SU-DHL-6 (cell line): ENCODE measurements around the gene TRAF6.

Experiments used
- H2AFZ ChIP-seq: fragments of 200-600 bp; sonication (generic); 2 replicates; pipeline ENCODE4 v1.6.1; 2014; ENCODE audit warnings: low read depth, mild to moderate bottlenecking, moderate library complexity, mixed read lengths, antibody characterized with exemption, low read length; ENCODE audit not compliant: severe bottlenecking
- H3F3A ChIP-seq: fragments of 200-600 bp; shearing (Covaris generic); 2 replicates; pipeline ENCODE4 v1.6.0; 2016; ENCODE audit warnings: antibody characterized with exemption, mild to moderate bottlenecking; ENCODE audit not compliant: insufficient read depth
- H3K27ac ChIP-seq: fragments of 200-600 bp; sonication (generic); 2 replicates; pipeline ENCODE4 v1.5.1; 2016; ENCODE audit warnings: low read depth, mild to moderate bottlenecking, low read length, moderate library complexity, mixed read lengths
- H3K27me3 ChIP-seq: fragments of 200-600 bp; sonication (generic), shearing (Covaris generic); 2 replicates; pipeline ENCODE4 v1.6.0; 2014; ENCODE audit warnings: mild to moderate bottlenecking, low read length
- H3K36me3 ChIP-seq: fragments of 200-600 bp; sonication (generic); 2 replicates; pipeline ENCODE4 v1.6.1; 2014; ENCODE audit warnings: mild to moderate bottlenecking, low read length, mixed read lengths
- H3K4me2 ChIP-seq: fragments of 300-600, 200-600 bp; shearing (Covaris generic), sonication (generic); 2 replicates; pipeline ENCODE4 v1.6.0; 2014; ENCODE audit warnings: low read length, low read depth, mild to moderate bottlenecking; ENCODE audit not compliant: poor library complexity, severe bottlenecking
- H3K4me3 ChIP-seq: fragments of 200-600 bp; sonication (generic); 2 replicates; pipeline ENCODE4 v1.5.1; 2014; ENCODE audit warnings: antibody characterized with exemption, low read length, mild to moderate bottlenecking, mixed read lengths; ENCODE audit not compliant: insufficient read depth, poor library complexity, severe bottlenecking
- H3K79me2 ChIP-seq: fragments of 200-600 bp; sonication (generic); 2 replicates; pipeline ENCODE4 v1.6.1; 2014; ENCODE audit warnings: mild to moderate bottlenecking, low read length, moderate library complexity; ENCODE audit not compliant: insufficient read depth
- H3K9ac ChIP-seq: fragments of 200-600 bp; sonication (generic); 2 replicates; pipeline ENCODE4 v1.7.0; 2014; ENCODE audit warnings: mild to moderate bottlenecking, low read length
- H3K9me2 ChIP-seq: fragments of 200-600 bp; sonication (generic); replicated peaks from 2 replicates; pipeline ENCODE4 v1.6.1; 2014; ENCODE audit warnings: low read length; ENCODE audit not compliant: insufficient read depth
- H3K9me3 ChIP-seq: fragments of 200-600 bp; sonication (generic); 2 replicates; pipeline ENCODE4 v1.6.1; 2014; ENCODE audit warnings: low read length, mixed read lengths; ENCODE audit not compliant: insufficient read depth
- H4K20me1 ChIP-seq: fragments of 200-600 bp; sonication (generic); 2 replicates; pipeline ENCODE4 v1.6.1; 2014; ENCODE audit warnings: low read depth, mild to moderate bottlenecking, antibody characterized with exemption, low read length, moderate library complexity, mixed read lengths
- CTCF ChIP-seq: fragments of 200-600 bp; sonication (generic); IDR thresholded peaks from one replicate; pipeline ENCODE4 v1.5.1; 2017; ENCODE audit warnings: antibody characterized with exemption, mild to moderate bottlenecking, low read length, moderate library complexity; ENCODE audit not compliant: insufficient read depth, poor library complexity, severe bottlenecking
- EZH2phosphoT487 ChIP-seq: fragments of 200-600 bp; sonication (generic), shearing (Covaris generic); conservative IDR thresholded peaks from 2 replicates; pipeline ENCODE4 v1.6.1; 2018; ENCODE audit warnings: mild to moderate bottlenecking, antibody characterized with exemption, low read length, moderate library complexity, mixed read lengths

TRAF6 gene

DNA sequence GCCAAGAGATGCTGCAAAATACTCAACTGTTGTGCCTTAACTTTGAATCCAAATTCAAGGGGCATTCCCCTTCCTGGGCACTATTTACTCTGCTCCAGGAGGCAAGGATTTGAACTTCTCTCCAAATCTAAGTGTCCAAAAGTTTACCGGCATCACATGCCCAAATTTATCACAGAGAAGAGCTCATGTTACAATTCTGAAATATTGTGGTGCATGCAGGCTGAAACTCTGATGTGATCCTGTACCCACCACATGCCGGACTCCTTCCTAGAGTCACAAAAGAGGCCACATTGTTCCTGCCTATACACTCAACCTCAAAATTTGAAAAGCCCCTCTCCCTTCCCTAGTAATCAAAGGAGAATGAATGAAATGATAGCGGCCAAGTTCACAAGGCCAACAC lies 1.3 kb downstream of the TRAF6 start:
- Histone ChIP-seq H3K4me3 (peak overlapping the region; percentile 85), H3K79me2 (peaks cover 27% of the 10 kb centered on the region), H4K20me1 (0 out of 2 replicates have a peak, but pooled peaks cover 5% of the 10 kb centered on the region), H3K9me2 (no peaks in the 10 kb centered on the region), H3F3A (peaks cover 7% of the 10 kb centered on the region; the same call in 1 of the 2 replicates), H3K9me3 (no peaks in the 10 kb centered on the region), H2AFZ (no peak overlapping the region), H3K27ac (no peak overlapping the region), H3K36me3 (no peaks in the 10 kb centered on the region), H3K9ac (peak overlapping the region; percentile 70), H3K4me2 (peak overlapping the region; percentile 67), H3K27me3 (no peaks in the 10 kb centered on the region)
- no peak for TF ChIP-seq EZH2phosphoT487
- no peak for TF ChIP-seq CTCF

- H3K36me3 ChIP-seq: no peaks in the 10 kb centered on the region
- no peaks in the 10 kb centered on the region for H3K9me2 ChIP-seq
- peaks cover 7% of the 10 kb centered on the region; the same call in 1 of the 2 replicates for H3F3A ChIP-seq
- H3K79me2 ChIP-seq: peaks cover 32% of the 10 kb centered on the region
- no peak for TF ChIP-seq EZH2phosphoT487
- TF ChIP-seq CTCF: no peak
- H2AFZ ChIP-seq: no peak overlapping the region
- H3K9ac ChIP-seq: no peak overlapping the region
- no peak overlapping the region for H3K27ac ChIP-seq
- 0 out of 2 replicates have a peak, but pooled peaks cover 5% of the 10 kb centered on the region for H4K20me1 ChIP-seq
- H3K9me3 ChIP-seq: no peaks in the 10 kb centered on the region
- peak overlapping the region; percentile 67 for H3K4me2 ChIP-seq
- H3K27me3 ChIP-seq: no peaks in the 10 kb centered on the region
- H3K4me3 ChIP-seq: peak overlapping the region; percentile 85
Measured at GRCh38 chr11:36507824-36508489, 2.1 kb downstream of the TRAF6 start.

DNA sequence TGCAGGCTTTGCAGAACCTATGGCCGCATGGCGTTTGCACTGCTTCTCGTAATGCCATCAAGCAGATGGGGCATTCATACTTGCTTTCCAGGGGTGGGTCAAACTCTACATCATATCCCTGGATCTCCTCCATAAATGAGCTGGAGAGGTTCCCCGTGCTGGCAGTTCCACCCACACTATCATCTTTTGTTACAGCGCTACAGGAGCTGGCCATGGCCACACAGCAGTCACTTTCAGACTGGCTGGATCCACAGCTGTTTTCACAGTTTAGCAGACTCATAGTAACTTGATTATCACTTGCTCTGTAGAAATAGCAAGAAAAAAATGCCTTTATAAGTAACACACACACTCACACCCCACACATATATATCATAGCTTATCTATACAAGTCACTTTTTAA lies 8.8 kb downstream of the TRAF6 start:
- Histone ChIP-seq H3K4me3 (no peak overlapping the region), H3K9me2 (no peaks in the 10 kb centered on the region), H3K4me2 (no peak overlapping the region), H3K9ac (no peak overlapping the region), H3K9me3 (no peaks in the 10 kb centered on the region), H3K27ac (no peak overlapping the region), H4K20me1 (0 out of 2 replicates have a peak, but pooled peaks cover 1% of the 10 kb centered on the region), H3K79me2 (peaks cover 16% of the 10 kb centered on the region; the same call in 1 of the 2 replicates), H2AFZ (no peak overlapping the region), H3K36me3 (peaks cover 15% of the 10 kb centered on the region; the same call in 1 of the 2 replicates), H3F3A (peaks cover under 1% of the 10 kb centered on the region; the same call in 1 of the 2 replicates), H3K27me3 (no peaks in the 10 kb centered on the region)
- no peak for TF ChIP-seq EZH2phosphoT487
- no peak for TF ChIP-seq CTCF
